ENCODE results near the gene DPAGT1.
A peak's percentile ranks its signal among the peaks of the same experiment; 100 is the strongest.
"Not testable (repeated sequence)": the region's sequence is repeated elsewhere in the genome, so short reads cannot be mapped to it uniquely, and the experiment has no call there.

DPAGT1 gene

GRCh38 chr11:119092880-119093842 is 8.5 kb downstream of the DPAGT1 start:
- DNase-seq, result no peak

GRCh38 chr11:119091966-119092879 is 9.4 kb downstream of the DPAGT1 start:
- no peak for DNase-seq

GRCh38 chr11:119091178-119091577 is 10.5 kb downstream of the DPAGT1 start:
- DNase-seq, result no peak

- no peak for DNase-seq
Observed at GRCh38 chr11:119089319-119089718, 12.3 kb downstream of the DPAGT1 start.

GRCh38 chr11:119088406-119088805 is 13.2 kb downstream of the DPAGT1 start:
- DNase-seq, result no peak

- DNase-seq, result no peak
Observed at GRCh38 chr11:119087747-119088241, 13.9 kb downstream of the DPAGT1 start.

GRCh38 chr11:119087123-119087522 is 14.5 kb downstream of the DPAGT1 start:
- no peak for DNase-seq

GRCh38 chr11:119085437-119085847 is 16.2 kb downstream of the DPAGT1 start:
- DNase-seq, result no peak

- DNase-seq, result peak; percentile 78
Observed at GRCh38 chr11:119084663-119085436, 16.8 kb downstream of the DPAGT1 start, which contains the start of gene HMBS. HMBS (plus strand) TSS chr11:119084881; CDS start chr11:119085034, 153 bp downstream.

GRCh38 chr11:119081682-119082260 is 19.9 kb downstream of the DPAGT1 start:
- DNase-seq, result no peak

- no peak for DNase-seq
Observed at GRCh38 chr11:119078675-119079420, 22.8 kb downstream of the DPAGT1 start.

GRCh38 chr11:119077839-119078238 is 23.8 kb downstream of the DPAGT1 start:
- no peak for DNase-seq

GRCh38 chr11:119067371-119068222 is 34.1 kb downstream of the DPAGT1 start, which contains the start of gene VPS11:
VPS11 (plus strand) TSS chr11:119067818; CDS start chr11:119067824, 6 bp downstream.
- peak; percentile 79 for DNase-seq

GRCh38 chr11:119065369-119065768 is 36.3 kb downstream of the DPAGT1 start:
- DNase-seq, result no peak

GRCh38 chr11:119062779-119063178 is 38.9 kb downstream of the DPAGT1 start:
- no peak for DNase-seq

- no peak for DNase-seq
Observed at GRCh38 chr11:119061256-119061655, 40.4 kb downstream of the DPAGT1 start.

GRCh38 chr11:119059128-119059527 is 42.5 kb downstream of the DPAGT1 start:
- not testable (repeated sequence) for DNase-seq

- DNase-seq, result peak; percentile 59
Observed at GRCh38 chr11:119057000-119057769, 44.5 kb downstream of the DPAGT1 start, which contains the start of gene HYOU1. HYOU1 (minus strand) TSS chr11:119057205; CDS start chr11:119056160, 1,045 bp downstream.

- no peak for DNase-seq
Observed at GRCh38 chr11:119056421-119056999, 45.1 kb downstream of the DPAGT1 start.

Data from NCI-H748 treated with DMSO at 0.1 percent for 48 hours (cell line).